ENCODE results near the gene EPHB6. TPM values are rescaled to one million over a fixed set of nuclear protein-coding genes. Genes with fewer than 3 reads are reported as not detected.

Gene EPHB6
- total RNA-seq, 1 experiment from 2014 or later, result 12.6 TPM

GRCh38 chr7:142806957-142807356, 47.9 kb upstream of the EPHB6 start:
- Histone ChIP-seq H3K36me3 (ENCODE audit: control insufficient read depth in 1 of 2, insufficient read depth in 2 of 2, low read length in 2 of 2) (no peaks in the 10 kb centered on the region), H3K9ac (ENCODE audit: low read length) (no peak overlapping the region), H3K4me1 (ENCODE audit: control insufficient read depth in 1 of 2, insufficient read depth in 2 of 2, low read length in 2 of 2) (peaks cover 0 to 12% of the 10 kb centered on the region in 2 experiments; a peak in 3 of 4 replicates), H3K27me3 (ENCODE audit: insufficient read depth, low read length) (peaks cover 23% of the 10 kb centered on the region; the same call in 1 of the 2 replicates), H3K4me2 (ENCODE audit: low read length) (no peak overlapping the region), H3K27ac (ENCODE audit: low read depth, low read length) (no peak overlapping the region), H3K9me2 (ENCODE audit: insufficient read depth) (no peaks in the 10 kb centered on the region), H3K79me2 (ENCODE audit: insufficient read depth, low read length) (no peaks in the 10 kb centered on the region), H2AFZ (ENCODE audit: low read depth, low read length, poor library complexity, severe bottlenecking) (no peak overlapping the region), H4K20me1 (ENCODE audit: insufficient read depth) (no peaks in the 10 kb centered on the region), H3K4me3 (replicated peaks in 1 of 2; ENCODE audit: low read depth in 1 of 2, low read length in 2 of 2) (no peak overlapping the region), H3K9me3 (ENCODE audit: control insufficient read depth in 1 of 2, insufficient read depth in 1 of 2, low read depth in 1 of 2, low read length in 2 of 2) (no peaks in the 10 kb centered on the region)
- intact Hi-C loops (cut with micrococcal nuclease), result no loop called here
- ATAC-seq (no peak), DNase-seq (ENCODE audit: low read depth, low spot score) (no peak)
- ChIA-PET RAD21 (ENCODE audit: low non-redundant PET in 1 of 2, low total read pairs in 2 of 2, uncharacterized antibody in 2 of 2, unreplicated experiment in 2 of 2) (no interaction called here), CTCF (interaction anchor here (0.6 to 1.5 kb wide), 3 partner anchors 174 to 291 kb away, joined by 3 to 5 read pairs (median 4); no protein-coding TSS in a partner anchor), POLR2A (no interaction called here)
- no peak for TF ChIP-seq SRF (IDR thresholded peaks at IDR 0.05; ENCODE audit: low read depth)
- no peak for TF ChIP-seq POLR2AphosphoS5 (IDR thresholded peaks at IDR 0.05; ENCODE audit: low read depth, low read length)
- TF ChIP-seq YY1 (IDR thresholded peaks at IDR 0.05; ENCODE audit: extremely low read depth, insufficient replicate concordance, low read depth, low read length), result no peak
- no peak for TF ChIP-seq ZFX (IDR thresholded peaks at IDR 0.05)
- no peak for TF ChIP-seq CEBPB (IDR thresholded peaks at IDR 0.05; ENCODE audit: low read depth)
- no peak for TF ChIP-seq FOSL1 (IDR thresholded peaks at IDR 0.05; ENCODE audit: low read depth)
- TF ChIP-seq JUND (IDR thresholded peaks at IDR 0.05), result no peak
- no peak for TF ChIP-seq REST (IDR thresholded peaks at IDR 0.05; ENCODE audit: low read depth)
- TF ChIP-seq TCF7L2 (IDR thresholded peaks at IDR 0.05; ENCODE audit: borderline replicate concordance, extremely low read depth, insufficient read depth, insufficient read length), result no peak
- no peak for TF ChIP-seq CBX3 (IDR thresholded peaks at IDR 0.05; ENCODE audit: low read depth)
- no peak for TF ChIP-seq SIN3A (IDR thresholded peaks at IDR 0.05; ENCODE audit: low read depth)
- no peak for TF ChIP-seq EZH2phosphoT487 (IDR thresholded peaks at IDR 0.05; ENCODE audit: borderline replicate concordance)
- TF ChIP-seq ATF3 (IDR thresholded peaks at IDR 0.05), result no peak
- TF ChIP-seq SP1 (IDR thresholded peaks at IDR 0.05; ENCODE audit: low read depth), result no peak
- TF ChIP-seq ZBTB33 (IDR thresholded peaks at IDR 0.05; ENCODE audit: extremely low read depth, insufficient replicate concordance, low read length), result no peak
- TF ChIP-seq CTCF (IDR thresholded peaks at IDR 0.05 in 2 of 3, conservative IDR thresholded peaks at IDR 0.05 in 1 of 3; ENCODE audit: borderline replicate concordance in 1 of 3, insufficient read depth in 1 of 3, low read depth in 2 of 3, low read length in 2 of 3), result no peak
- no peak for TF ChIP-seq ELF1 (IDR thresholded peaks at IDR 0.05; ENCODE audit: borderline replicate concordance, low read depth)
- TF ChIP-seq EZH2 (IDR thresholded peaks at IDR 0.05), result no peak
- TF ChIP-seq ZNF274 (IDR thresholded peaks at IDR 0.05; ENCODE audit: low read depth, low read length), result no peak
- no peak for TF ChIP-seq RAD21 (IDR thresholded peaks at IDR 0.05; ENCODE audit: low read depth)
- no TSS peak for BruUV-seq (replicated peaks)
